ENCODE measurements around the gene MYADML2. TPM values are rescaled to one million over a fixed set of nuclear protein-coding genes. Genes with fewer than 3 reads are reported as not detected.
A peak's percentile ranks its signal among the peaks of the same experiment; 100 is the strongest.

MYADML2 gene
- total RNA-seq, 1 donor from 2014 or later = 0.11 TPM

DNA sequence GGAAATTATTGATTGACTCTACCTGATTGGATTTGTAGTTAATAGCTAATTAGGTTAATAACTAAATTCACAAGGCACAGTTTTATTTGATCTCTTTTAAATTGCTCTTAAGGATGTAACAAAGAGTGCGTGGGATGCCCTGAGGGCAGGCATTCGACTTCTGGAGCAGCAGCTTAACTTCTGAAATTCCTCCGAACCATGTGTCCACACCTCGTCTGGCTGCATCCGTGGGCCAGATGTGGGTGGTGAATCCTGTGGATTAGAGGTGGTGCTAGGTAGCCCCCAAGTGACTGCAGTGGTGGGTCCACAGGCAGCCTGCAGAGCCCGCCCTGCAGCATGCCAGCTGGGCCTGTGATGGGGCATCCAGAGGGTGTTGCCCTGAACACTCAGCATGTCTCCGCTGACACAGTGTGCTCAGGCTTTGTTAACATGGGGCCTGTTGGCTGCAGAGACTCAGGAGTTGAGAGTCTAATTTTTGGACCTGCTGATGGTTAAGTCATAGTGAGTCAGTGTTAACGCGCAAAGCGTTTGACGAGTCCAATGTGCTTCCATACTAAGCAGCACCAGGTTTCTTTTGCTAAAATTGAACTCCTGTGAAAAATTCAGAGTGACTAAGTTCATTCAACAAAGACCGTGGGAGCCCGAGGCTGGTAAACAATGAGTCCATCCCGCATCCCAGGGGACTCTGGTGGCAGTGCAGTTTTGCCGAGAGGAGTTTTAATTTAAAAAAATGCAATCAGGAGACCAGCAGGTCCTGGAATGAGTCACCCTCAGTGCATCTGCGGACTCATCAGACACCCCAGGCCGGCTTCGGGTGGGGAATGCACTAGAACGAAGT is 48.8 kb downstream of the MYADML2 start:
- no peak overlapping the region for H3K27ac Mint-ChIP-seq

DNA sequence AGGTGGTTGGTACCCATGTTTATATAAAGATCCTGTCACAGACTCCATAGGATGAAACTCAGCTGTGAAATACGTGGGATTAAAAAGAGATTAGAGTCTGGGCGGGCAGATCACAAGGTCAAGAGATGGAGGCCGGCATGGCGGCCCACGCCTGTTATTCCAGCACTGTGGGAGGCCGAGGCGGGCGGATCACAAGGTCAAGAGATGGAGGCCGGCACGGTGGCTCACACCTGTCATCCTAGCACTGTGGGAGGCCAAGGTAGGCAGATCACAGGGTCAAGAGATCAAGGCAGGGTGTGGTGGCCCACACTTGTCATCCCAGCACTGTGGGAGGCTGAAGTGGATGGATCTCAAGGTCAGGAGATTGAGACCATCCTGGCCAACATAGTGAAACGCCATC is 51.6 kb downstream of the MYADML2 start:
- Histone ChIP-seq H3K27me3 (no peaks in the 10 kb centered on the region), H3K4me3 (no peak overlapping the region), H3K4me2 (no peak overlapping the region), H4K20me1 (ENCODE audit: low read depth) (peaks cover 37% of the 10 kb centered on the region), H2AFZ (replicated peaks) (no peak overlapping the region), H3K27ac (no peak overlapping the region), H3K9me3 (ENCODE audit: low read depth) (no peaks in the 10 kb centered on the region), H3F3A (ENCODE audit: low read depth) (peaks cover 17% of the 10 kb centered on the region), H3K9ac (no peak overlapping the region), H3K79me2 (ENCODE audit: low read depth) (peaks cover 33% of the 10 kb centered on the region), H3K4me1 (peaks cover under 1% of the 10 kb centered on the region), H3K36me3 (no peaks in the 10 kb centered on the region)
- peaks cover 4% of the 10 kb centered on the region for H3K27me3 Mint-ChIP-seq (ENCODE audit: insufficient read depth, low read depth)
- H3K4me3 Mint-ChIP-seq = no peak overlapping the region
- no peak for TF ChIP-seq EZH2phosphoT487 (IDR thresholded peaks at IDR 0.05)
- TF ChIP-seq EZH2 (IDR thresholded peaks at IDR 0.05) = no peak
- H3K9me3 Mint-ChIP-seq = no peaks in the 10 kb centered on the region
- H3K4me1 Mint-ChIP-seq = peaks cover 9% of the 10 kb centered on the region
- DNase-seq (ENCODE audit: low spot score) = no peak
- H3K27ac Mint-ChIP-seq = no peak overlapping the region
- H3K36me3 Mint-ChIP-seq = peaks cover 13% of the 10 kb centered on the region

More for the DNA sequence above, 48.8 kb downstream of the MYADML2 start:
- TF ChIP-seq EZH2 (IDR thresholded peaks at IDR 0.05) (no peak), EZH2phosphoT487 (IDR thresholded peaks at IDR 0.05) (no peak)
- TF ChIP-seq, protein P1, sequence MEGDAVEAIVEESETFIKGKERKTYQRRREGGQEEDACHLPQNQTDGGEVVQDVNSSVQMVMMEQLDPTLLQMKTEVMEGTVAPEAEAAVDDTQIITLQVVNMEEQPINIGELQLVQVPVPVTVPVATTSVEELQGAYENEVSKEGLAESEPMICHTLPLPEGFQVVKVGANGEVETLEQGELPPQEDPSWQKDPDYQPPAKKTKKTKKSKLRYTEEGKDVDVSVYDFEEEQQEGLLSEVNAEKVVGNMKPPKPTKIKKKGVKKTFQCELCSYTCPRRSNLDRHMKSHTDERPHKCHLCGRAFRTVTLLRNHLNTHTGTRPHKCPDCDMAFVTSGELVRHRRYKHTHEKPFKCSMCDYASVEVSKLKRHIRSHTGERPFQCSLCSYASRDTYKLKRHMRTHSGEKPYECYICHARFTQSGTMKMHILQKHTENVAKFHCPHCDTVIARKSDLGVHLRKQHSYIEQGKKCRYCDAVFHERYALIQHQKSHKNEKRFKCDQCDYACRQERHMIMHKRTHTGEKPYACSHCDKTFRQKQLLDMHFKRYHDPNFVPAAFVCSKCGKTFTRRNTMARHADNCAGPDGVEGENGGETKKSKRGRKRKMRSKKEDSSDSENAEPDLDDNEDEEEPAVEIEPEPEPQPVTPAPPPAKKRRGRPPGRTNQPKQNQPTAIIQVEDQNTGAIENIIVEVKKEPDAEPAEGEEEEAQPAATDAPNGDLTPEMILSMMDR (IDR thresholded peaks at IDR 0.05) = no peak
- H3K9me3 ChIP-seq (ENCODE audit: low read depth) = no peaks in the 10 kb centered on the region
- Mint-ChIP-seq H3K9me3 (no peaks in the 10 kb centered on the region), H3K36me3 (peaks cover 18% of the 10 kb centered on the region), H3K4me1 (peaks cover 10% of the 10 kb centered on the region), H3K4me3 (no peak overlapping the region), H3K27me3 (ENCODE audit: insufficient read depth, low read depth) (peaks cover 15% of the 10 kb centered on the region)
- H3K9ac ChIP-seq = no peak overlapping the region
- no peak for DNase-seq (ENCODE audit: low spot score)
- no peak overlapping the region for H3K27ac ChIP-seq
- peaks cover 28% of the 10 kb centered on the region for H3K27me3 ChIP-seq
- H3K4me2 ChIP-seq = no peak overlapping the region
- peaks cover 5% of the 10 kb centered on the region for H3K4me1 ChIP-seq
- no peak overlapping the region for H3K4me3 ChIP-seq
- H4K20me1 ChIP-seq (ENCODE audit: low read depth) = peaks cover 37% of the 10 kb centered on the region
- no peak overlapping the region for H2AFZ ChIP-seq (replicated peaks)
- H3F3A ChIP-seq (ENCODE audit: low read depth) = peaks cover 21% of the 10 kb centered on the region
- no peaks in the 10 kb centered on the region for H3K36me3 ChIP-seq
- peaks cover 12% of the 10 kb centered on the region for H3K79me2 ChIP-seq (ENCODE audit: low read depth)

DNA sequence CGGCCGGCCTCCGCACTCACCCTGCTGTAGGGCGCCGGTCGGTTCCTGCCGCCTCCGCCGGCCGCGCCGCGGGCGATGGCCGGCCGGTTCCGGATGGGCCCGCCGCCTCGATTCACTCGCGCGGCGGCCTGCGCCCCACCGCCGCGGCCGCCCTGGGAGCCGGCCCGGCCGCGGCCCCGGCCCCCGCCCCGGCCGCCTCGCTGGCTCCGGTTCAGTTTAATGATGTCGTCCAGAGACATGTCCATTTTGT is 55.8 kb downstream of the MYADML2 start:
- peak overlapping the region; percentile 82 for H3K27ac Mint-ChIP-seq
- H3K27ac ChIP-seq = no peak overlapping the region

More for the DNA sequence above, 55.8 kb downstream of the MYADML2 start:
- peaks cover 21% of the 10 kb centered on the region for H3K36me3 Mint-ChIP-seq
- Histone ChIP-seq H3K36me3 (peaks cover 12% of the 10 kb centered on the region), H3K4me1 (peaks cover 7% of the 10 kb centered on the region), H3K9me3 (ENCODE audit: low read depth) (no peaks in the 10 kb centered on the region), H4K20me1 (ENCODE audit: low read depth) (peaks cover 20% of the 10 kb centered on the region), H3K4me3 (peak overlapping the region; percentile 87), H3K9ac (peak overlapping the region; percentile 96), H3F3A (ENCODE audit: low read depth) (peaks cover 23% of the 10 kb centered on the region), H2AFZ (replicated peaks) (no peak overlapping the region), H3K4me2 (peak overlapping the region; percentile 83), H3K79me2 (ENCODE audit: low read depth) (peaks cover 68% of the 10 kb centered on the region), H3K27me3 (no peaks in the 10 kb centered on the region)
- peaks cover 3% of the 10 kb centered on the region for H3K27me3 Mint-ChIP-seq (ENCODE audit: insufficient read depth, low read depth)
- H3K4me1 Mint-ChIP-seq = peaks cover 16% of the 10 kb centered on the region
- no peak for DNase-seq (ENCODE audit: low spot score)
- peak overlapping the region; percentile 95 for H3K4me3 Mint-ChIP-seq
- H3K9me3 Mint-ChIP-seq = no peaks in the 10 kb centered on the region
- TF ChIP-seq, protein P1 (IDR thresholded peaks at IDR 0.05) = no peak
- TF ChIP-seq EZH2phosphoT487 (IDR thresholded peaks at IDR 0.05) (no peak), EZH2 (IDR thresholded peaks at IDR 0.05) (no peak)

Data from neural progenitor cell (in vitro differentiated cells).